OCI-M1 (cell line): Measurements from ENCODE around the gene DTYMK.

Source experiments
- DNase-seq: peaks from one replicate; lab custom pipeline; 2025; lab: John Stamatoyannopoulos, UW

DTYMK gene

GRCh38 chr2:241706537-241706936, 19.9 kb upstream of the DTYMK start:
- DNase-seq: peak; percentile 4

DNA sequence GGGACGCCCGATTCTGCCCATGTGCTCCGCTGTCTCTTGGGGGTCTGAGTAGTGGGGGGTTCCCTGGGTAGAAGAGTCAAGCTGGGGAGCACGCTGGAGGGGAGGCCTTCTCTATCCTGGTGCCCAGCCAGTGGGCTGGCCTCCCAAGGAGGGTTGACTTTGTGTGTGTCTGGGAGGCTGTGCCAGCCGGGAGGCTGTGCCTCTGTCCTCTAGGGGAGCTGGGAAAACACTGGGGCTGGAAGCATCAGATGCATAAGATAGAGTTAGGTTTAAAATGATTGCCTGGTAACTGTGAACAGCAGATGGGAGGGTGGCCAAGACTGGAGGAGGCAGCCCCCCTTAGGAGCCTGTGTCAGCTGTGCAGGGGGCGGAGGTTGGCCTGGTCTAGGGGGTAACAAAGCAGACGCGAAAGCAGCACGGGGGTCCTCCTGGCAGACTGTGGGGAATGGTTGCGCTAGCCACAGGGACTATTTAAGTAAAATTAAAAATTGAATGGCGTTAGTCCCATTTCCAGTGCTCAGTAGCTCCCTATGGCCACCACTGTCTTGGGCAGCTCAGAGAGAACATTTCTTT, 16.5 kb upstream of the DTYMK start:
- no peak for DNase-seq

- peak; percentile 90 for DNase-seq
Observed at GRCh38 chr2:241702155-241703031, 15.8 kb upstream of the DTYMK start.

DNA sequence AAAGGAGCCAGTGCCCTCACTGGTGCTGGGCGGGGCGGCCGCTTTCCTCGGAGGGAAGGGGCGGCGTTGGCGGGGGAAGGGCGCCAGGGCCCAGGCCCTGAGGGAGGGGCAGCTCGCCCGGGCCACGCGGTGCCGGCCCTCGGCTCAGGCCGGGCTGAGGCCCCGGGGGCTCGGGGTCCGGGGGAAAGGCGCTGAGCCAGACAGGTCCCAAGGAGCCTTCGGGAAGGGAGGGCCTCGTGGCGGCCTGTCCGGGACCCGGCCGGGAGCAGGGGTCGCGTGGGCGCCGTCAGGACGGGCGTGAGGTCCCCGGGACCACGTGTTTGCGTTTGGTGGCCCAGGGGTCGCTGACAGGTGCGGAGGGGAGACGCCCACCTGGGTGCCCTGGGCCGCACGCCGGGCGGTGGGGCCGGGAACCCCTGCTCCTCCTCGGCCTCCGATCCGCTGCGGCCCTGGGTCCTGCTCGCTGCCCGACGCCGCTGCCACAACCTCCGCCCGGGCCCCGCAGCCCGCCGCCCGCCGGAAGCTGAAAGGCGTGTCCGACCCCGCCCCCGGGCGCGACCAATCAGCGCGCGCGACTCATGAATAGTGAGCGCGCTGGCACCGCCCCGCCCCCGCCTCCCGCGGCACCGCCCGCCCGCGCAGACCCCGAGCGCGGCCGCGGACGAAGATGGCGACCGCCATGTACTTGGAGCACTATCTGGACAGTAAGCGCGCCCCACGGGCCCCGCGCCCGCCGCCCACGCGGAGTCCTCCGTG, 15.0 kb upstream of the DTYMK start, which contains the start of gene ING5:
Gene ING5 (plus strand): TSS at position 641 of the 756 bp plus-strand sequence. CDS start 27 bp downstream, at position 668.
- peak; percentile 94 for DNase-seq

- no peak for DNase-seq
Observed at GRCh38 chr2:241701149-241701398, 14.5 kb upstream of the DTYMK start.

GRCh38 chr2:241695651-241696050, 9.0 kb upstream of the DTYMK start:
- DNase-seq: no peak

GRCh38 chr2:241692448-241692847, 5.8 kb upstream of the DTYMK start:
- DNase-seq: no peak

DNA sequence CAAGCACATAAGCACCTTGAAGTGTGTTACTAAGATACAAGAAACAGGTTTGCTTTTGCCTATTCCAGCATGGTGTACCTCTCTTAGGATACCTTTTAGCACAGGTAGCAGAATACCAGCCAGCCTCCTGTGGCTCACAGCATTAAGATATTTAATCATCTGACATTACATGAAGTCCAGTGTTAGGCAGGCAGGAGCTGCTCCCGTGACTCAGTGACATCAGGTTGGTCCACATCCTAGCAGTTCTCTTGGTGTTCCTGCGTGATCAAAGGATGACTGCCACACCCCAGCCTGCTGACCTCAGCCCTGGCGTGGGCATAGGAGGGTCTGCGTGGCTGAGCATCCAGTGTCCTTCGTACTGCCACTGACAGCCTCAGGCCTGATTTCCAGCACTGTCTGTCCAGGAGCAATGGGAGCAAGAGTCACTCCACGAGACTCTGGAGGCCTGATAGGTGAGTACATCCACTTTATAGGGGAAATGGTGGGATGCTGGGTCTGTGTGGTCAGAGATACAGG, 3.6 kb upstream of the DTYMK start:
- DNase-seq: no peak

- DNase-seq: no peak
Observed at GRCh38 chr2:241689306-241689705, 2.7 kb upstream of the DTYMK start.

- no peak for DNase-seq
Observed at GRCh38 chr2:241686324-241686649, 328 bp downstream of the DTYMK start.

DNA sequence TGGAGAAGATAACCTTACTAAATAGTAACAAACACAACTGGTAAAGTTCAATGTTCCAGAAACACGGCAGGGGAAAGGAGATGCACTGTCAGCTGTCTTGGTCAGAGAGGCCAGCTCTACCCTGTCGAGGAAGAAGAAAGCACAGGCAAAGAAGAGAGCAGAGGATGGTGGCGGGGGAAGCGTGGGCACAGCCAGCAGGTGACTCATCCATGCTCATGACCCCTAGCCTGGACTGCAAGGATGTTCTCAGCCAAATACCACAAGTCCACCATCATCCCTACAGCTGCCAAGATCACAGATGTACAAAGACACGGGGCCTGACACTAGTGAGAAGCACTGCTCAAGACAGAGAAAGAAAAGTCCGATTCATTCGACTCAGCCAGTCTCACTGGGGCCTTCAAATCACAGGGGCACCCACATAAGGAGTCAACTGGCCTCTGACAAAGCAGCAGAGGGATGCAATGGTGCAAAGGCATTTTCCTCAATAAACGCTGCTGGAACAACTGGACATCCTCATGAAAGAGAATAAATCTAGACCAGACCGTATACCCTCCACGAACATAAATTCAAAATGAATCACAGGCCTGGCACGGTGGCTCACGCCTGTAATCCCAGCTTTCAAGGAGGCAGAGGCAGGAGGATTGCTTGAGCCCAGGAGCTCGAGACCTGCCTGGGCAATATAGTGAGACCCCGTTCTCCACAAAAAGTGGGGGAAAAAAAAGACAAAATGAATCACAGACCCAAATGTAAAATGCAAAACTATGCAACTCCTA, 5.6 kb downstream of the DTYMK start:
- no peak for DNase-seq

GRCh38 chr2:241680044-241680443, 6.6 kb downstream of the DTYMK start:
- DNase-seq: no peak

- no peak for DNase-seq
Observed at GRCh38 chr2:241678784-241679540, 7.7 kb downstream of the DTYMK start.

DNA sequence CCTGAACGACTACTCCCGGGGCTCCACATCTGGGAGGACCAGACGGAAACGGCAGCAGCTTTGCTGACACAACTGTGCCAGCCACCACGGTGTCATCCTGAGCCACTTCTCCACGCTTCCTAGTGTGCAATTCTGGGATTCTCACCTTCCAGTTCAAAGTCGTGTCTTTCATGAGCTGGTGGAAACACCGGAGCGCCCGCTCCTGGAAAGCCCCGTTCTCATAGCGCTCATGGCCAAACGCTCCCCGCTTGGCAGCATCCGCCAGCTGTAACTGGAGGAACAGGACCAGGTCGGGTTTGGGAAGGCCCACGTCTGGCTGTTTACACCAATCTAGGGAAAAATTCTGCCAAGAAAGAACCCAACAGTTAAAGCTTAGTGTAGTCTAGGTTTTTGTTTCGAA, 8.3 kb downstream of the DTYMK start:
- DNase-seq: no peak

DNA sequence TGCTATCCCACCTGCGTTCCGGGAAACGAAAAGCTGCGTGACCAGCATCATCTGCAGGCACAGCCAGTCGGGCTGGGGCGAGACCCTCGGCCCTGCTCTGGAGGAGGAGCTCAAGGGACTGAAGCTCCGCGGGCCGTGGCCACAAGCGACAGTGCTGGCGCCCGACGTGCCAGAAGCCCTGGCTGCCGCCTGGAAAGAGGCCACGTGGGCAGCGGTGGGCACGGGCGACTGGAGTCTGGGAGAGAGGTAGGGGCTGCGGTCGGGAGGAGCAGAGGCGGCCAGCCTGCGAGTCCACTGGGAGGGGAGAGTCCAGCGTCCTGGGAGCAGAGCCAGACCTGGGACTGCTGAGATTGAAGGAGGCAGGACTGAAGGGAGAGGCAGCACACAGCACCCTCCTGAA, 9.2 kb downstream of the DTYMK start:
- no peak for DNase-seq

GRCh38 chr2:241676665-241677064, 9.9 kb downstream of the DTYMK start:
- DNase-seq: no peak

GRCh38 chr2:241675885-241676284, 10.7 kb downstream of the DTYMK start:
- no peak for DNase-seq

- DNase-seq: no peak
Observed at GRCh38 chr2:241673797-241674725, 12.6 kb downstream of the DTYMK start.

GRCh38 chr2:241673189-241673663, 13.4 kb downstream of the DTYMK start:
- no peak for DNase-seq
